WI38 (cell line): Measurements from ENCODE around the gene MEF2A.

Source experiments
- H3K4me3 ChIP-seq: 2 replicates; pipeline ENCODE4 v1.5.1; 2011; ENCODE audit warnings: low read depth, mild to moderate bottlenecking, control low read depth, low read length
- CTCF ChIP-seq: IDR thresholded peaks from 2 replicates; pipeline ENCODE4 v1.5.1; 2012; ENCODE audit warnings: low read depth, mild to moderate bottlenecking, control low read depth, low read length

Gene MEF2A

GRCh38 chr15:99711625-99712024, 145.8 kb downstream of the MEF2A start:
- TF ChIP-seq CTCF, result no peak
- no peak overlapping the region for H3K4me3 ChIP-seq

- H3K4me3 ChIP-seq, result no peak overlapping the region
- no peak for TF ChIP-seq CTCF
Measured at GRCh38 chr15:99712415-99712814, 146.6 kb downstream of the MEF2A start.

GRCh38 chr15:99716540-99717095, 150.8 kb downstream of the MEF2A start:
- TF ChIP-seq CTCF, result no peak
- H3K4me3 ChIP-seq, result no peak overlapping the region

- no peak for TF ChIP-seq CTCF
Measured at GRCh38 chr15:99717161-99718009, 151.6 kb downstream of the MEF2A start.

GRCh38 chr15:99718421-99718820, 152.6 kb downstream of the MEF2A start:
- no peak for TF ChIP-seq CTCF
- H3K4me3 ChIP-seq, result no peak overlapping the region

More at GRCh38 chr15:99717161-99718009, 151.6 kb downstream of the MEF2A start:
- H3K4me3 ChIP-seq, result no peak overlapping the region

GRCh38 chr15:99719096-99719541, 153.3 kb downstream of the MEF2A start:
- no peak for TF ChIP-seq CTCF
- H3K4me3 ChIP-seq, result no peak overlapping the region

GRCh38 chr15:99720533-99720932, 154.7 kb downstream of the MEF2A start:
- H3K4me3 ChIP-seq, result no peak overlapping the region
- TF ChIP-seq CTCF, result no peak
